Breast epithelium (tissue), 4 donors: ENCODE results near the gene ZBTB14. TPM values are rescaled to one million over a fixed set of nuclear protein-coding genes. Genes with fewer than 3 reads are reported as not detected.

ENCODE experiments used
- DNase-seq, 2 donors: peaks; one replicate each; pipeline ENCODE4 v3.0.0-alpha.2; 2019; ENCODE audit warnings: low spot score in 2 of 2
- H3K27ac ChIP-seq, 2 donors: fragments of 200-600 bp; sonication (generic) in 1 of 2; one replicate each; pipeline ENCODE4 v1.5.1; 2016 to 2019; ENCODE audit warnings: mild to moderate bottlenecking in 1 of 2
- H3K27me3 ChIP-seq, 2 donors: fragments of 200-600 bp; sonication (generic) in 1 of 2; one replicate each; pipeline versions ENCODE4 v1.5.1 to v1.6.0; 2017 to 2019; ENCODE audit warnings: control low read depth in 1 of 2, mild to moderate bottlenecking in 1 of 2
- H3K36me3 ChIP-seq: fragments of 200-600 bp; one replicate; pipeline ENCODE4 v1.5.1; 2019
- H3K4me1 ChIP-seq, 2 donors: fragments of 200-600 bp; sonication (generic); one replicate each; pipeline ENCODE4 v1.5.1; 2016 to 2019; ENCODE audit warnings: control low read depth in 1 of 2
- H3K4me3 ChIP-seq, 3 donors: fragments of 200-600 bp; sonication (generic); 1 replicate in 2 of 3; 2 replicates in 1 of 3; pipeline ENCODE4 v1.5.1; 2016 to 2019; ENCODE audit warnings: mild to moderate bottlenecking in 3 of 3, moderate library complexity in 2 of 3
- H3K9me3 ChIP-seq, 2 donors: fragments of 200-600 bp; sonication (generic) in 1 of 2; one replicate each; pipeline ENCODE4 v1.5.1; 2016 to 2019; ENCODE audit warnings: control low read depth in 1 of 2
- CTCF ChIP-seq, 3 donors: fragments of 450-650 bp; IDR thresholded peaks; one replicate each; pipeline ENCODE4 v1.5.1; 2016 to 2017; ENCODE audit warnings: antibody characterized with exemption in 3 of 3, mild to moderate bottlenecking in 3 of 3, moderate library complexity in 3 of 3
- POLR2A ChIP-seq: fragments of 450-650 bp; IDR thresholded peaks from one replicate; pipeline ENCODE4 v1.6.1; 2016; ENCODE audit warnings: antibody characterized with exemption, mild to moderate bottlenecking, moderate library complexity
- POLR2AphosphoS5 ChIP-seq, 3 donors: sonication (generic); formaldehyde crosslinking; IDR thresholded peaks; one replicate each; pipeline ENCODE4 v1.6.1; 2017; ENCODE audit warnings: antibody characterized with exemption in 3 of 3
- intact Hi-C: fragments of 100-400 bp; cut with DNase I; formaldehyde crosslinking; loops from one replicate; pipeline ENCODE4 v1.15.1; 2023; ENCODE audit warnings: low total_unique reads
- total RNA-seq, 3 donors: library from RNA; depleted of rRNA; stranded (reverse); fragments of >200 nt; gene quantifications; one replicate each; pipeline ENCODE4 v1.1.0, GENCODE V29; 2016

The ZBTB14 gene
- total RNA-seq, 3 donors from 2014 or later, result 9.2 to 15.2 (median 14.9) TPM

GRCh38 chr18:5304232-5304631, 8.7 kb upstream of the ZBTB14 start:
- TF ChIP-seq POLR2A, result no peak
- TF ChIP-seq CTCF (IDR thresholded peaks at IDR 0.05), result no peak
- no peak for TF ChIP-seq POLR2AphosphoS5 (IDR thresholded peaks at IDR 0.05)
- no peaks in the 10 kb centered on the region for H3K27me3 ChIP-seq
- H3K4me3 ChIP-seq, result no peak overlapping the region
- no peaks in the 10 kb centered on the region for H3K36me3 ChIP-seq
- H3K27ac ChIP-seq, result no peak overlapping the region
- no peaks in the 10 kb centered on the region for H3K4me1 ChIP-seq
- DNase-seq, result no peak
- H3K9me3 ChIP-seq, result no peaks in the 10 kb centered on the region
- intact Hi-C loops, result no loop called here

- DNase-seq, result no peak
- no peaks in the 10 kb centered on the region for H3K9me3 ChIP-seq
- H3K27me3 ChIP-seq, result no peaks in the 10 kb centered on the region
- H3K4me1 ChIP-seq, result no peaks in the 10 kb centered on the region
- H3K27ac ChIP-seq, result no peak overlapping the region
- H3K4me3 ChIP-seq, result no peak overlapping the region
- TF ChIP-seq POLR2A (no peak), POLR2AphosphoS5 (IDR thresholded peaks at IDR 0.05) (no peak), CTCF (IDR thresholded peaks at IDR 0.05) (no peak)
- no peaks in the 10 kb centered on the region for H3K36me3 ChIP-seq
- intact Hi-C loops, result no loop called here
Measured at GRCh38 chr18:5303636-5304035, 8.1 kb upstream of the ZBTB14 start.

- Histone ChIP-seq H3K36me3 (no peaks in the 10 kb centered on the region), H3K9me3 (no peaks in the 10 kb centered on the region), H3K27ac (no peak overlapping the region), H3K27me3 (no peaks in the 10 kb centered on the region), H3K4me1 (no peaks in the 10 kb centered on the region), H3K4me3 (no peak overlapping the region)
- DNase-seq, result no peak
- TF ChIP-seq POLR2AphosphoS5 (IDR thresholded peaks at IDR 0.05) (no peak), POLR2A (no peak), CTCF (IDR thresholded peaks at IDR 0.05) (no peak)
- intact Hi-C loops, result no loop called here
Measured at GRCh38 chr18:5302606-5303005, 7.1 kb upstream of the ZBTB14 start.

GRCh38 chr18:5300476-5301010, 5.0 kb upstream of the ZBTB14 start:
- Histone ChIP-seq H3K27me3 (no peaks in the 10 kb centered on the region), H3K9me3 (no peaks in the 10 kb centered on the region), H3K4me1 (no peaks in the 10 kb centered on the region), H3K27ac (no peak overlapping the region), H3K36me3 (no peaks in the 10 kb centered on the region), H3K4me3 (no peak overlapping the region)
- TF ChIP-seq CTCF (IDR thresholded peaks at IDR 0.05), result no peak
- TF ChIP-seq POLR2A, result no peak
- TF ChIP-seq POLR2AphosphoS5 (IDR thresholded peaks at IDR 0.05), result no peak
- intact Hi-C loops, result no loop called here
- no peak for DNase-seq

GRCh38 chr18:5298156-5298852, 2.8 kb upstream of the ZBTB14 start:
- H3K36me3 ChIP-seq, result no peaks in the 10 kb centered on the region
- no peak overlapping the region for H3K27ac ChIP-seq
- no peak for DNase-seq
- no peaks in the 10 kb centered on the region for H3K27me3 ChIP-seq
- intact Hi-C loops, result no loop called here
- TF ChIP-seq CTCF (IDR thresholded peaks at IDR 0.05) (no peak), POLR2A (no peak), POLR2AphosphoS5 (IDR thresholded peaks at IDR 0.05) (no peak)
- H3K4me3 ChIP-seq, result no peak overlapping the region
- H3K9me3 ChIP-seq, result no peaks in the 10 kb centered on the region
- no peaks in the 10 kb centered on the region for H3K4me1 ChIP-seq
